ENCODE results near the gene KDM3A.

KDM3A gene

DNA sequence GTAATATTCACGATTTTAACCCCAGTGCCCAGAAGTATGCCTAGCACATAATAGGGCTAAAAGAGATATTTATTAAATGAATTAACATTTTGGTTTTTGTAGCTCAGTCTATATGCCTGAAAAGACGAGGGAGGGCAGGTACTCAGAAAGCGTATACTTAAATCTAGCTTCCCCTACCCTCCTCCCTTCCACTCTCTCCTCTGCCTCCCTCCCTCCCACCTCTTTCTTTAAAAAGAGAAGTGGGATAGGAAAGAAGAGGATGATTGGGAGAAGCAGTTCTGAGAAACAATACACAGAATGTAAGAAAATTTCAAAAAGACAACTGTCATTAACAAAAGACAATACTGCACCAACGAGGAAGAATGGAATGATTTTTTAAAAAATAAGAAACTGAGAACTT lies 82.3 kb downstream of the KDM3A start:
- TF ChIP-seq, protein P1, sequence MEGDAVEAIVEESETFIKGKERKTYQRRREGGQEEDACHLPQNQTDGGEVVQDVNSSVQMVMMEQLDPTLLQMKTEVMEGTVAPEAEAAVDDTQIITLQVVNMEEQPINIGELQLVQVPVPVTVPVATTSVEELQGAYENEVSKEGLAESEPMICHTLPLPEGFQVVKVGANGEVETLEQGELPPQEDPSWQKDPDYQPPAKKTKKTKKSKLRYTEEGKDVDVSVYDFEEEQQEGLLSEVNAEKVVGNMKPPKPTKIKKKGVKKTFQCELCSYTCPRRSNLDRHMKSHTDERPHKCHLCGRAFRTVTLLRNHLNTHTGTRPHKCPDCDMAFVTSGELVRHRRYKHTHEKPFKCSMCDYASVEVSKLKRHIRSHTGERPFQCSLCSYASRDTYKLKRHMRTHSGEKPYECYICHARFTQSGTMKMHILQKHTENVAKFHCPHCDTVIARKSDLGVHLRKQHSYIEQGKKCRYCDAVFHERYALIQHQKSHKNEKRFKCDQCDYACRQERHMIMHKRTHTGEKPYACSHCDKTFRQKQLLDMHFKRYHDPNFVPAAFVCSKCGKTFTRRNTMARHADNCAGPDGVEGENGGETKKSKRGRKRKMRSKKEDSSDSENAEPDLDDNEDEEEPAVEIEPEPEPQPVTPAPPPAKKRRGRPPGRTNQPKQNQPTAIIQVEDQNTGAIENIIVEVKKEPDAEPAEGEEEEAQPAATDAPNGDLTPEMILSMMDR (IDR thresholded peaks at IDR 0.05; ENCODE audit: insufficient read depth, low read length, poor library complexity, severe bottlenecking): no peak
- H3K36me3 ChIP-seq (ENCODE audit: control insufficient read depth, insufficient read depth, low read length): peaks cover 2% of the 10 kb centered on the region; the same call in 1 of the 2 replicates
- H3K4me3 ChIP-seq (replicated peaks; ENCODE audit: low read depth, low read length): no peak overlapping the region
- no peaks in the 10 kb centered on the region for H3K27me3 ChIP-seq (replicated peaks; ENCODE audit: control insufficient read depth, insufficient read depth, low read length)
- DNase-seq (ENCODE audit: extremely low read depth, insufficient read length): no peak

DNA sequence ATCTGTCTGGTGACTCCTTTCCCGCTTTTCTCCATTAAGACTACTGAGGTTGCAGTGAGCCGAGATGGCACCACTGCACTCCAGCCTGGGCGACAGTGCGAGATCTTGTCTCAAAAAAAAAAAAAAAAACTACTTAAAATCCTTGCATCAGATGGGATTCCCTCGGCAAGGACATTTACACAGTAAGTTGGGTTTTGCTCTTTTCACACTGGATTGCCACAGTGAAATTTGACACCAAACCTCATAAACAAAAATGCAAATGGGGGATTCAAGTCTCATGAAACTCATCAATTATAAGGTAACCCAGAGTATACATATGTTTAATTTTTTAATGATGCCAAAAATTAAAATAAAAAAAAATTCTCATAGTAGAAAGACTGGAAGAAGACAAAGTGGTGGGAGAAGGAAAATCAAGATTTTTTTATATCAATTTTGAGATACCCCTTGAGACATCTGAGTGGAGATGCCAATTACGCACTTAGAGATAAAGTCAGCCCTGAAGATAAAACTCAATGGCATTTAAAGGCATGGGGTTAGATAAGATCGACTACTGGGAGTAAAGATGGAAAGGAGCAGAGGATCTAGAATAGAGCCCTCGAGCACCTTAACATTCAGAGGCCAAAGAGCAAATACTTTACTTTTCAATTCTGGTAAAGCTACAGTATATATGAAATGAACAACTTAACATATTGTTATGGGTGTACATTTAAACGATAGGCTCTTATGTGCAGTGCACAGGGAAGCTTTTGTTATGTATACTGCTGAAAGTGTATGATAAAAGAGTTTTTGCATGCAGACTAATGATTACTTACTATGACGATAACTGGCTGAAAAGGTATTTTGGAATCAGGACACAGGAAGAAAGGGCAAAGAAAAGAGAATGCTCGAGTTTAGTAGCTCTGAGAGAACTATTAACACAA lies 84.5 kb downstream of the KDM3A start:
- Histone ChIP-seq H3K27me3 (replicated peaks; ENCODE audit: control insufficient read depth, insufficient read depth, low read length) (no peaks in the 10 kb centered on the region), H3K4me3 (replicated peaks; ENCODE audit: low read depth, low read length) (no peak overlapping the region), H3K36me3 (ENCODE audit: control insufficient read depth, insufficient read depth, low read length) (peaks cover 2% of the 10 kb centered on the region; the same call in 1 of the 2 replicates)
- TF ChIP-seq, protein P1 (IDR thresholded peaks at IDR 0.05; ENCODE audit: insufficient read depth, low read length, poor library complexity, severe bottlenecking): no peak
- DNase-seq (ENCODE audit: extremely low read depth, insufficient read length): no peak

DNA sequence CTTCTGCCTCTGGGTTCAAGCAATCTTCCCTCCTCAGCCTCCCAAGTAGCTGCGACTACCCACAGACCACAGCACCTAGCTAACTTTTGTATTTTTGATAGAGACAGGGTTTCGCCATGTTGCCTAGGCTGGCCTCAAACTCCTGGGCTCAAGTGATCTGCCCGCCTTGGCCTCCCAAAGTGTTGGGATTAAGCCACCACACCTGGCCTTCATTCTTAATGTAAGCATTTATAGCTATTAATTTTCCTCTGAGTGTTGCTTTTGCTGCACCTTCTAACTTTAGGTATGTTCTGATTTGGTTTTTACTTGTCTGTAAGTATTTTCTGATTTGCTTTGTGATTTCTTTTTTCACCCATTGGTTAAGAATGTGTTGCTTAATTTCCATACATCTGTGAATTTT lies 92.4 kb downstream of the KDM3A start:
- DNase-seq (ENCODE audit: extremely low read depth, insufficient read length): no peak
- Histone ChIP-seq H3K4me3 (replicated peaks; ENCODE audit: low read depth, low read length) (no peak overlapping the region), H3K27me3 (replicated peaks; ENCODE audit: control insufficient read depth, insufficient read depth, low read length) (no peaks in the 10 kb centered on the region), H3K36me3 (ENCODE audit: control insufficient read depth, insufficient read depth, low read length) (no peaks in the 10 kb centered on the region)
- TF ChIP-seq, protein P1 (IDR thresholded peaks at IDR 0.05; ENCODE audit: insufficient read depth, low read length, poor library complexity, severe bottlenecking): no peak

DNA sequence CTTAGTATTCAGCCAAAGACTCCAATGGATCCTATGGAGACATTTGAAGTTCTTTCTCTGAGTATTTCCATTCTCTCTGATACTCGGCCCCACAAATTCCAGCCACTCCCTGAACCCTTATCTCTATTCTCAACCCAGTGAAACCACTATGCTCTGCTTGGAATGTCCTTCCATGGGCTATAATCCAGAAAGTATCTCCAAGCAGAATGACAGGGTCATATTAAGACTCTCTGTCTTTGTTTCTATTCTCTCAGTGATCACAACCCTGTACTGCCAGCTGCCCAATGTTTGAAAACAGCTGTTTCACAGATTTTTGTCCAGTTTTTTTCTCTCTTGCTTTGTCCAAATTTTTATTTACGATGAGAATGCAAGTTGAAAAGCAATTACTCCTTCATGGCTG lies 100.2 kb downstream of the KDM3A start:
- H3K36me3 ChIP-seq (ENCODE audit: control insufficient read depth, insufficient read depth, low read length): no peaks in the 10 kb centered on the region
- H3K4me3 ChIP-seq (replicated peaks; ENCODE audit: low read depth, low read length): no peak overlapping the region
- DNase-seq (ENCODE audit: extremely low read depth, insufficient read length): no peak
- TF ChIP-seq, protein P1 (IDR thresholded peaks at IDR 0.05; ENCODE audit: insufficient read depth, low read length, poor library complexity, severe bottlenecking): no peak
- no peaks in the 10 kb centered on the region for H3K27me3 ChIP-seq (replicated peaks; ENCODE audit: control insufficient read depth, insufficient read depth, low read length)
